Stimulated activated naive B cell treated with anti-CD40 and anti-IgM and Interleukin-4, amounts not matched to agents 10 μg/mL and 1 μg/mL and 100 μg/mL, for 72 hours (primary cell): ENCODE results near the gene B3GALT5.
"Not testable (repeated sequence)": the region's sequence is repeated elsewhere in the genome, so short reads cannot be mapped to it uniquely, and the experiment has no call there.

ENCODE experiments used
- ATAC-seq, 2 donors: fragments of 150-1000 bp; cut with Tn5 transposase; replicated peaks; 2 replicates each; pipeline ENCODE4 v1.10.0; 2021; ENCODE audit warnings: moderate library complexity in 1 of 2
- DNase-seq: peaks from one replicate; pipeline ENCODE4 v3.0.0; 2021
- H3K27ac Mint-ChIP-seq: one replicate; pipeline ENCODE4 v1.8.0; 2022; ENCODE audit warnings: mild to moderate bottlenecking, mixed read lengths
- H3K27me3 Mint-ChIP-seq, 2 donors: one replicate each; pipeline ENCODE4 v1.8.0; 2022; ENCODE audit warnings: mixed read lengths in 2 of 2
- H3K36me3 Mint-ChIP-seq, 2 donors: one replicate each; pipeline ENCODE4 v1.8.0; 2022; ENCODE audit warnings: mixed read lengths in 2 of 2, mild to moderate bottlenecking in 1 of 2
- H3K4me1 Mint-ChIP-seq, 2 donors: one replicate each; pipeline ENCODE4 v1.8.0; 2022; ENCODE audit warnings: mixed read lengths in 2 of 2, mild to moderate bottlenecking in 1 of 2
- H3K4me3 Mint-ChIP-seq, 2 donors: one replicate each; pipeline ENCODE4 v1.8.0; 2022; ENCODE audit warnings: mild to moderate bottlenecking in 2 of 2, mixed read lengths in 2 of 2, moderate library complexity in 1 of 2
- H3K9me3 Mint-ChIP-seq, 2 donors: one replicate each; pipeline ENCODE4 v1.8.0; 2022; ENCODE audit warnings: mixed read lengths in 2 of 2, mild to moderate bottlenecking in 1 of 2

B3GALT5 gene

DNA sequence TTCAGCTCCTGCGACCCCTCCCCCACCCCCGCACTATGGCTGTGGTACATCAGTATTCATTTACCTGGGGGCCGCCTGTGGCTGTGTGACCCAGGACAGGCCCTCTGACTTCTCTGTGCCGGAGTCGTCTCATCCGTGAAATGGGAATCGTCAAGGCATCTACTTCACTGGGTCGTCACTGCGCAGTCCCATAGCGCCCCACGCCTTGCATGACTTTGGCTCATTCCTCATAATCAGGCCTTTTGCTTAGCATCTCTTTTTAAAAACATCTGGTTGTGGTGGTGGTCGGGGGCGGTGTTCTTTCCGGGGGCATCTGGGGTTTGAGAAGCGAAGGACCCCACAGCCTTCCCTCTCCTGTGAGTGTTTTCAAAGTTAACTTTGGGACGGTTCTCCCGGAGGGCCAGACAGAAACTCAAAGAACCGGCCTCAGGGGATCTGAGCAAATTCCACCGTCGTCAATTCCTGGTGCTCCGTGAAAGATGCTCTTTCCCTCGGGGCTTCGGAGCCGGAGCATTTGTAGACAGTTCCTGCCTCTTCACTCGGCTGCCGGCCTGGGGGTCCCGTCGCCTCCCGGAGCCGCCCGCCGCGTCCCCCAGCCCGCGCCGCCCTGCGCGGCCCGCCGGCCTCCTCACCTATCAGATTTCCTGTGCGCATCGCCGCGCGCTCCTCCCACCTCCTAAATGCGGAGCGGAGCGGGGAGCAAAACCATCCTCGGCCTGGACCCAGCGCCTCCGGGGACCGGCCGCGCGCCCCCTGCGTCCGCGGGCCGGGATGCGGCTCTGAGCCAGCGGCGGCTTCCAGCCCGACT, at the start of gene B3GALT5:
TSS of gene B3GALT5 (plus strand) at position 708 of the 808 bp plus-strand sequence. CDS start 47,620 bp downstream, outside the sequence.
- peaks cover 53 to 64% of the 10 kb centered on the region in 2 donors for H3K27me3 Mint-ChIP-seq
- H3K4me1 Mint-ChIP-seq, result peaks cover 5 to 7% of the 10 kb centered on the region in 2 donors
- ATAC-seq, result no peak
- no peak within 1 kb of the TSS for H3K4me3 Mint-ChIP-seq
- DNase-seq, result no peak
- H3K9me3 Mint-ChIP-seq, result no peaks in the 10 kb centered on the region
- no peak within 1 kb of the TSS for H3K27ac Mint-ChIP-seq
- H3K36me3 Mint-ChIP-seq, result no peaks in the 10 kb centered on the region

- H3K9me3 Mint-ChIP-seq, result no peaks in the 10 kb centered on the region
- ATAC-seq, result no peak
- no peak overlapping the region for H3K27ac Mint-ChIP-seq
- no peak for DNase-seq
- no peak overlapping the region for H3K4me3 Mint-ChIP-seq
- H3K4me1 Mint-ChIP-seq, result no peaks in the 10 kb centered on the region
- no peaks in the 10 kb centered on the region for H3K36me3 Mint-ChIP-seq
- H3K27me3 Mint-ChIP-seq, result no peaks in the 10 kb centered on the region
Measured at GRCh38 chr21:39564200-39564599, 48.5 kb upstream of the B3GALT5 start.

GRCh38 chr21:39567180-39567972, 45.4 kb upstream of the B3GALT5 start:
- Mint-ChIP-seq H3K27me3 (peaks cover 0 to 6% of the 10 kb centered on the region in 2 donors), H3K4me3 (no peak overlapping the region), H3K4me1 (no peaks in the 10 kb centered on the region), H3K36me3 (no peaks in the 10 kb centered on the region), H3K9me3 (no peaks in the 10 kb centered on the region), H3K27ac (no peak overlapping the region)
- ATAC-seq (no peak), DNase-seq (no peak)

DNA sequence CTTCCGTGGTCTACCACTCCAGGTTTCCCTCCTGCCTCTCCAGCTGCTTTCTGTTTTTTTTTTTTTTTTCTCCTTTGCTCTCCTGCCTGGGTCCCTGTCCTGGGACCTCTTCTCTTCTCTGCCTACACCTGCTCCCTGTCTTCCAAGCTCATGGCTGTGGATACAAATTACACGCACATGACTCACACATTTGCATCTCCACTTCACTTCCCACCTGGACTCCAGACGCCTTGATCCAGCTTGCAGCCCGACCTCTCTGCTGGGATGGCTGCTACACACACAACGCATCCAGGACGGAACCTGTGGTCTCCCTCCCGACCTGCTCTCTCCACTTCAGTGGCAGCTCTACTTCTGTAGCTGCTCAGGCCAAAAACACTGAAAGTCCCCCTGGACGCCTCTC, 44.4 kb upstream of the B3GALT5 start:
- no peak overlapping the region for H3K4me3 Mint-ChIP-seq
- no peaks in the 10 kb centered on the region for H3K9me3 Mint-ChIP-seq
- no peaks in the 10 kb centered on the region for H3K36me3 Mint-ChIP-seq
- DNase-seq, result no peak
- no peaks in the 10 kb centered on the region for H3K4me1 Mint-ChIP-seq
- ATAC-seq, result no peak
- no peak overlapping the region for H3K27ac Mint-ChIP-seq
- H3K27me3 Mint-ChIP-seq, result peaks cover 0 to 15% of the 10 kb centered on the region in 2 donors

DNA sequence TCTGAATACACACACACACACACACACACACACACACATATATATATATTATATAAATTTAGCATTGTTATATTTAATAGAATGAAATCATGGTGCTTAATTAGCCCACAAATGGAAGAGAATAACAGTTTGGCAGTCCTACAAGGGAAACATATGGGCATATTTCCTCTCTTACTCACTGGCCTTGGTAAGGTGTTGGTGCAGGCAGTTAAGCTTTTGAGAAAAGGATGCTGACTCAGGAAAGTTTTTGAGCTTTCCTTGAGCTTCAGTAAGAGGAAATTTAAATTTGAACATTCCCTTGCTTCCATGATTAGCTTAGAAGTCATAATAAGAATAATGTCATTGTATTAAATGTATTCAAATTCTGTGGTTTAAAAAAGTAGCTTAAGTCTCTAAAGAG, 37.0 kb upstream of the B3GALT5 start:
- no peak for ATAC-seq
- Mint-ChIP-seq H3K27me3 (peaks cover 12 to 38% of the 10 kb centered on the region in 2 donors), H3K27ac (no peak overlapping the region), H3K4me3 (no peak overlapping the region), H3K9me3 (peaks cover 0 to 1% of the 10 kb centered on the region in 2 donors), H3K36me3 (no peaks in the 10 kb centered on the region), H3K4me1 (no peaks in the 10 kb centered on the region)
- DNase-seq, result no peak

DNA sequence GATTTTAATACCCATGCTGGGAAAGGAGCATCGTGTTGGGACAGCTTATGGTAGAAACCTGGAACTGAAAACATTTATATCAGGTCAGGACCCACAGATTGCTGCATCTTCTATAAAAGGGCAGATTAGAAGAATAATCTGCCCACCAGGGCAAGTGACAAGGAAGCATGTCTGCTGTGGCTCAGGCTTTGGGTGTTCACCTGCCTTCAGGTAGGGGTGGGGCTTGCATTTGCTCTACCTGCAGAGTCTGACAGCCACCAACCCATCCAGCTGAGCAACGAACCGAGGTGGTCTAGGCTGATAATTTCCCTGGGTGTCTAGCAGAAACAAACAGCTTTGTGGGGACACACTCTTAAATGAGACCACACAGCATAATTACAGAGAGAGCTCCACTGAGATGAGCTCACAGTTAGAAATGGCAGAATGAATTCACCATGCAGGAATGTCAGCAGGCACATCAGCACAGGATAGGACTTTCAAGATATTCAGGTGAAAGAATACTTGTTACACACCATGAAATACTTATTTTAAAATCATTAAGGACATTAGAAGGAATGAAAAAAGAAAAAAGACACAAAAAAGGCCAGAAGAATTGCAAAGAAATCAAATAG, 36.1 kb upstream of the B3GALT5 start:
- ATAC-seq, result no peak
- H3K27me3 Mint-ChIP-seq, result peaks cover 13 to 38% of the 10 kb centered on the region in 2 donors
- H3K9me3 Mint-ChIP-seq, result peaks cover 0 to 1% of the 10 kb centered on the region in 2 donors
- no peak overlapping the region for H3K4me3 Mint-ChIP-seq
- DNase-seq, result no peak
- no peaks in the 10 kb centered on the region for H3K36me3 Mint-ChIP-seq
- H3K4me1 Mint-ChIP-seq, result no peaks in the 10 kb centered on the region
- H3K27ac Mint-ChIP-seq, result no peak overlapping the region

DNA sequence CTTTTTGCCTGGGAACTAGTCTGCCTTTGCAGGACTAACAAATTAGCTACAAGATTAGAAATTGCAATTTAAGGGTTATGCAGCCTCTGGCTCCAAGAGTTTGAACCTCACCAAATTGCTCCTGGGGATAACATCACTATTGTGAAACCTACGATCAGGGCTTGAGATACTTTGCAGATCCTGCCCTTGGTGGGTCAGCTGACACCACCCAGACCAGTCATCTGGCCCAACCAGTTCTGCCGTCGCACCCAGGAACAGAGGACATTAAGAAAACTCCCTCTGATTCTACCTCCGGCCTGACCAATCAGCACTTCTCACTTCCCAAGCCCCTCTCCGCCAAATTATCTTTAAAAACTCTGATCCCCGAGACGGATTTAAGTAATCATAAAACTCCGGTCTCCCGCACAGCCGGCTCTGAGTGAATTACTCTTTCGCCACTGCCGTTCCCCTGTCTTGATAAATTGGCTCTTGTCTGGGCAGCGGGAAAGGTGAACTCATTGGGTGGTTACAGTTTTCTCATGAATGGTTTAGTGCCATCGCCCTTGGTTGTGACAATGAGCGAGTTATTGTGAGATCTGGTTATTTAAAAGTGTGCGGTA, 32.9 kb upstream of the B3GALT5 start:
- no peaks in the 10 kb centered on the region for H3K4me1 Mint-ChIP-seq
- no peaks in the 10 kb centered on the region for H3K36me3 Mint-ChIP-seq
- H3K4me3 Mint-ChIP-seq, result no peak overlapping the region
- ATAC-seq (no peak), DNase-seq (no peak)
- peaks cover 13 to 15% of the 10 kb centered on the region in 2 donors for H3K27me3 Mint-ChIP-seq
- H3K27ac Mint-ChIP-seq, result no peak overlapping the region
- peaks cover 0 to 1% of the 10 kb centered on the region in 2 donors for H3K9me3 Mint-ChIP-seq

- ATAC-seq (no peak), DNase-seq (no peak)
- Mint-ChIP-seq H3K27ac (no peak overlapping the region), H3K9me3 (peaks cover 0 to 3% of the 10 kb centered on the region in 2 donors), H3K36me3 (no peaks in the 10 kb centered on the region), H3K4me3 (no peak overlapping the region), H3K4me1 (no peaks in the 10 kb centered on the region), H3K27me3 (peaks cover 6 to 9% of the 10 kb centered on the region in 2 donors)
Measured at GRCh38 chr21:39580744-39581143, 32.0 kb upstream of the B3GALT5 start.

DNA sequence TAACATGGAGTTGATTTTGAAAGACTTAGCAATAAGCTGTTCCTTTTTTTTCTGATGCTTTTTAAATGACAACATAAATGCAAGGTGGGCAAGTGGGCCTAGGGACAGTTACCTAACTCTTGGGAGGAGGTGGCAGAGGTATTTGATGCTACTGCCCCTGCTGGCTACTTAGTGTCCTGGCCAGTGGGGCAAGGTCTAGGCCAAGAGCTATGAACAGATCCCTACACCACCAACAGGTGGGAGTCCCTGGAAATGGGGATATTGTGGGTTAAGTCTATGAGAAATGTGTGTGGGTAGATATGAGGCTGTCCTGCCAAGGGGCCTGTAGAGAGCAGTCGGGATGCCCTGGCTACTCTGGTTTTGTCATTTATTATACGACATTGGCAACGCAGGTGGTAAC, 31.3 kb upstream of the B3GALT5 start:
- no peaks in the 10 kb centered on the region for H3K4me1 Mint-ChIP-seq
- H3K27ac Mint-ChIP-seq, result no peak overlapping the region
- peaks cover 0 to 3% of the 10 kb centered on the region in 2 donors for H3K9me3 Mint-ChIP-seq
- DNase-seq (no peak), ATAC-seq (no peak)
- peaks cover 6 to 9% of the 10 kb centered on the region in 2 donors for H3K27me3 Mint-ChIP-seq
- no peak overlapping the region for H3K4me3 Mint-ChIP-seq
- no peaks in the 10 kb centered on the region for H3K36me3 Mint-ChIP-seq

GRCh38 chr21:39582749-39583148, 30.0 kb upstream of the B3GALT5 start:
- Mint-ChIP-seq H3K27me3 (peaks cover 0 to 6% of the 10 kb centered on the region in 2 donors), H3K27ac (no peak overlapping the region), H3K4me1 (no peaks in the 10 kb centered on the region), H3K36me3 (no peaks in the 10 kb centered on the region), H3K4me3 (no peak overlapping the region), H3K9me3 (peaks cover 0 to 5% of the 10 kb centered on the region in 2 donors)
- ATAC-seq (no peak), DNase-seq (no peak)

GRCh38 chr21:39583586-39583985, 29.2 kb upstream of the B3GALT5 start:
- not testable (repeated sequence) for DNase-seq, H3K36me3 Mint-ChIP-seq, H3K4me1 Mint-ChIP-seq, ATAC-seq, H3K9me3 Mint-ChIP-seq, H3K27me3 Mint-ChIP-seq, H3K4me3 Mint-ChIP-seq, H3K27ac Mint-ChIP-seq

GRCh38 chr21:39587376-39587775, 25.4 kb upstream of the B3GALT5 start:
- ATAC-seq (no peak), DNase-seq (no peak)
- Mint-ChIP-seq H3K4me3 (no peak overlapping the region), H3K27ac (no peak overlapping the region), H3K9me3 (peaks cover 4 to 10% of the 10 kb centered on the region in 2 donors), H3K4me1 (no peaks in the 10 kb centered on the region), H3K27me3 (peaks cover 5 to 7% of the 10 kb centered on the region in 2 donors), H3K36me3 (no peaks in the 10 kb centered on the region)

DNA sequence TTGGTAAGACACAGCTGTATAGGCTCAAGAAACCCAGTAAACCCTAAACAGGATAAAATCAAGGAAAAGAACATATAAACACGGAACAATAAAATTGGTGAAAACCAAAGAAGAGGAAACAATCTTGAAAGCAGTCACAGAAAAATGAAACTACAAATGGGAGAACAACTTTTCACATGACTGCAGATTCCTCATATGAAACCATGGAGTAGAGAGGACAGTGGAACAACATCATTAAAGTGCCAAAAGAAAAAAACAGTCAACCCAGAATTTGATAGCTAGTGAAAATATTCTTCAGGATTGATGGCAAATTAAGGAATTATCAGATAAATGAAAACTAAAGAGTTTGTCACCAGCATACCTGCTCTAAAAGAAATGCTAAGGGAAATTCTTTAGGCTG, 23.9 kb upstream of the B3GALT5 start:
- Mint-ChIP-seq H3K27me3 (peaks cover 5 to 7% of the 10 kb centered on the region in 2 donors), H3K9me3 (peaks cover 4 to 10% of the 10 kb centered on the region in 2 donors), H3K4me1 (no peaks in the 10 kb centered on the region), H3K36me3 (no peaks in the 10 kb centered on the region), H3K4me3 (no peak overlapping the region), H3K27ac (no peak overlapping the region)
- no peak for DNase-seq
- ATAC-seq, result no peak

GRCh38 chr21:39593522-39593921, 19.2 kb upstream of the B3GALT5 start:
- H3K27me3 Mint-ChIP-seq, result peaks cover 5 to 6% of the 10 kb centered on the region in 2 donors
- H3K36me3 Mint-ChIP-seq, result no peaks in the 10 kb centered on the region
- H3K27ac Mint-ChIP-seq, result no peak overlapping the region
- H3K4me1 Mint-ChIP-seq, result no peaks in the 10 kb centered on the region
- H3K9me3 Mint-ChIP-seq, result peaks cover 4% of the 10 kb centered on the region in 2 donors
- DNase-seq, result no peak
- no peak overlapping the region for H3K4me3 Mint-ChIP-seq
- ATAC-seq, result no peak
